ENCODE results near the gene VSNL1. TPM values are rescaled to one million over a fixed set of nuclear protein-coding genes. Genes with fewer than 3 reads are reported as not detected.

Gene VSNL1
- total RNA-seq, 1 experiment from 2014 or later, result 9.9 TPM

DNA sequence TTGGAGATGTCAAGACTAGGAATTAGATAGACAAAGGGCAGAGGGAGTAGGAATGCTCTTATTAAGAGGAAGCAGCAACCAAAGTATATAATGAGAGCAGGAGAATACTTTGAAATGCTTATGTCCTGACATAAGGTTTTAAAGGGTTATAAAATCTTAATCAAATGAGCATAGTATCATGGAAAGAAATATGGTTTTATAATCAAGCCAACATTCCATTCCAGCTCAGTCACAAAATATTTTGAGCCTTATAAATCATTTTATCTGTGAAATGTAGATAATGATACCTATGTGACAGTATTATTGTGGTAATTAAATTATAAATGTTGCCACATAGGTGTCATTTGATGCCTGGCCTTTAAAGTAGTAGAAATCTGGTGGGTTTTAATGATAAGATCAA, 17.6 kb downstream of the VSNL1 start:
- H3K4me1 ChIP-seq (ENCODE audit: insufficient read depth, low read length), result peaks cover 19% of the 10 kb centered on the region
- peaks cover 24% of the 10 kb centered on the region; the same call in 1 of the 2 replicates for H3K79me2 ChIP-seq (ENCODE audit: insufficient read depth, low read length)
- H3K4me2 ChIP-seq (ENCODE audit: insufficient read depth, insufficient read length, low read length), result peak overlapping the region; percentile 10
- H2BK120ac ChIP-seq (ENCODE audit: low read depth, low read length, poor library complexity, severe bottlenecking), result no peak overlapping the region
- H3K14ac ChIP-seq (ENCODE audit: insufficient read depth, low read length), result no peak overlapping the region
- H2BK15ac ChIP-seq (ENCODE audit: low read depth, low read length), result no peak overlapping the region
- no peaks in the 10 kb centered on the region for H3K27me3 ChIP-seq (ENCODE audit: insufficient read depth, low read length)
- no peak overlapping the region for H3K9ac ChIP-seq (ENCODE audit: extremely low read depth, insufficient read length, low read length)
- H3K18ac ChIP-seq (ENCODE audit: insufficient read length, low read depth, low read length), result no peak overlapping the region
- no peaks in the 10 kb centered on the region for H3K9me3 Mint-ChIP-seq
- H3K23ac ChIP-seq (ENCODE audit: insufficient read length, low read depth, low read length), result no peak overlapping the region
- H4K5ac ChIP-seq (ENCODE audit: insufficient read length, low read depth, low read length), result no peak overlapping the region
- H3K9me3 ChIP-seq (ENCODE audit: control insufficient read depth, low read depth, low read length), result no peaks in the 10 kb centered on the region
- H3K4ac ChIP-seq (ENCODE audit: low read depth, low read length), result no peak overlapping the region
- no peaks in the 10 kb centered on the region for H3K23me2 ChIP-seq (ENCODE audit: insufficient read length, low read depth, low read length, poor library complexity, severe bottlenecking)
- peak overlapping the region; percentile 41 for H3K27ac ChIP-seq (ENCODE audit: insufficient read length, low read depth, low read length)
- H3K56ac ChIP-seq (ENCODE audit: insufficient read length, low read depth, low read length), result no peak overlapping the region
- 0 out of 7 replicates have a peak, but pooled peaks cover 0 to 3% (median 0%) of the 10 kb centered on the region in 3 experiments for H3K36me3 Mint-ChIP-seq (ENCODE audit: insufficient read depth in 1 of 3, low read depth in 3 of 3)
- no peak overlapping the region for H2AK5ac ChIP-seq (ENCODE audit: insufficient read length, low read length)
- TF ChIP-seq, protein P1, sequence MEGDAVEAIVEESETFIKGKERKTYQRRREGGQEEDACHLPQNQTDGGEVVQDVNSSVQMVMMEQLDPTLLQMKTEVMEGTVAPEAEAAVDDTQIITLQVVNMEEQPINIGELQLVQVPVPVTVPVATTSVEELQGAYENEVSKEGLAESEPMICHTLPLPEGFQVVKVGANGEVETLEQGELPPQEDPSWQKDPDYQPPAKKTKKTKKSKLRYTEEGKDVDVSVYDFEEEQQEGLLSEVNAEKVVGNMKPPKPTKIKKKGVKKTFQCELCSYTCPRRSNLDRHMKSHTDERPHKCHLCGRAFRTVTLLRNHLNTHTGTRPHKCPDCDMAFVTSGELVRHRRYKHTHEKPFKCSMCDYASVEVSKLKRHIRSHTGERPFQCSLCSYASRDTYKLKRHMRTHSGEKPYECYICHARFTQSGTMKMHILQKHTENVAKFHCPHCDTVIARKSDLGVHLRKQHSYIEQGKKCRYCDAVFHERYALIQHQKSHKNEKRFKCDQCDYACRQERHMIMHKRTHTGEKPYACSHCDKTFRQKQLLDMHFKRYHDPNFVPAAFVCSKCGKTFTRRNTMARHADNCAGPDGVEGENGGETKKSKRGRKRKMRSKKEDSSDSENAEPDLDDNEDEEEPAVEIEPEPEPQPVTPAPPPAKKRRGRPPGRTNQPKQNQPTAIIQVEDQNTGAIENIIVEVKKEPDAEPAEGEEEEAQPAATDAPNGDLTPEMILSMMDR (conservative IDR thresholded peaks at IDR 0.05), result no peak
- H2AFZ ChIP-seq (ENCODE audit: low read length), result no peak overlapping the region
- H3K4me1 Mint-ChIP-seq, result peaks cover 64 to 66% of the 10 kb centered on the region in 2 experiments
- H4K91ac ChIP-seq (ENCODE audit: insufficient read length, low read depth, low read length), result no peak overlapping the region
- H3K79me1 ChIP-seq (ENCODE audit: insufficient read depth, low read depth, low read length, poor library complexity, severe bottlenecking), result no peaks in the 10 kb centered on the region
- DNase-seq, result no peak
- H4K20me1 ChIP-seq (ENCODE audit: control insufficient read depth, insufficient read depth, insufficient read length), result no peaks in the 10 kb centered on the region
- H3T11ph ChIP-seq (ENCODE audit: low read length), result no peak overlapping the region
- H3K27ac Mint-ChIP-seq, result peak overlapping the region; percentile 9 to 95 (median 94)
- no peak overlapping the region for H2BK20ac ChIP-seq (ENCODE audit: low read depth, low read length, poor library complexity, severe bottlenecking)
- H2BK5ac ChIP-seq (ENCODE audit: insufficient read length, low read length), result no peak overlapping the region
- H4K8ac ChIP-seq (replicated peaks; ENCODE audit: insufficient read length, low read depth, low read length), result no peak overlapping the region
- H3K27me3 Mint-ChIP-seq (ENCODE audit: low read depth), result no peaks in the 10 kb centered on the region
- peak overlapping the region; percentile 0 to 52; a peak in 4 of 5 replicates for H3K4me3 Mint-ChIP-seq
- H2BK12ac ChIP-seq (ENCODE audit: insufficient read length, low read depth, low read length), result no peak overlapping the region
